Measurements from ENCODE around the gene PIK3R3. TPM values are rescaled to one million over a fixed set of nuclear protein-coding genes. Genes with fewer than 3 reads are reported as not detected.

The PIK3R3 gene
- total and polyA plus RNA-seq, 8 donors = 3.4 to 33.8 (median 12.4) TPM

- WGBS, 5 donors = 22 to 34% (median 31%) methylated on average over 11 of the region's 11 CpGs
- H3K27ac ChIP-seq = peak overlapping the region in 1 of 5 donors; percentile 1
- no peaks in the 10 kb centered on the region for H3K27me3 ChIP-seq
- DNase-seq = peak; percentile 93 to 94
- no peaks in the 10 kb centered on the region for H3K9me3 ChIP-seq
- H3K4me3 ChIP-seq = no peak overlapping the region
- intact Hi-C loops (cut with DNase I; ENCODE audit: low total_unique reads) = loop anchor here (5.0 kb wide), 1 partner anchor 140 kb away; the partner anchor contains the start of genes P3R3URF and TSPAN1
- H3K4me1 ChIP-seq = peaks cover 0 to 39% (median 12%) of the 10 kb centered on the region in 4 donors
- TF ChIP-seq POLR2AphosphoS5 (IDR thresholded peaks at IDR 0.05) = peak in 1 of 3 donors; percentile 74
- TF ChIP-seq POLR2A (IDR thresholded peaks at IDR 0.05) = no peak
- peak in 6 of 7 experiments; percentile 84 to 98 (median 96) for TF ChIP-seq CTCF (IDR thresholded peaks at IDR 0.05)
- TF ChIP-seq EP300 (IDR thresholded peaks at IDR 0.05) = no peak
- peaks cover 4 to 33% (median 28%) of the 10 kb centered on the region in 4 donors for H3K36me3 ChIP-seq
These were observed 95.3 kb downstream of the PIK3R3 start for GRCh38 chr1:46036894-46037839.

- intact Hi-C loops (cut with DNase I; ENCODE audit: low total_unique reads) = loop anchor here (5.0 kb wide), 1 partner anchor 142 kb away; the partner anchor contains the start of genes P3R3URF and TSPAN1
- H3K9me3 ChIP-seq = no peaks in the 10 kb centered on the region
- WGBS, 5 donors = 86 to 92% (median 91%) methylated on average over 24 to 27 of the region's 27 CpGs
These were observed 97.6 kb downstream of the PIK3R3 start for GRCh38 chr1:46034601-46035516.

GRCh38 chr1:46030876-46031660, 101.4 kb downstream of the PIK3R3 start:
- no peak for TF ChIP-seq CTCF (IDR thresholded peaks at IDR 0.05)
- no peak for TF ChIP-seq POLR2A (IDR thresholded peaks at IDR 0.05)
- no peak for TF ChIP-seq EP300 (IDR thresholded peaks at IDR 0.05)
- no peak for TF ChIP-seq POLR2AphosphoS5 (IDR thresholded peaks at IDR 0.05)
- intact Hi-C loops (cut with DNase I; ENCODE audit: low total_unique reads) = no loop called here
- Histone ChIP-seq H3K9me3 (no peaks in the 10 kb centered on the region), H3K4me1 (peaks cover 0 to 8% (median 0%) of the 10 kb centered on the region in 4 donors), H3K27ac (no peak overlapping the region), H3K4me3 (no peak overlapping the region), H3K36me3 (peaks cover 14 to 83% (median 70%) of the 10 kb centered on the region in 4 donors), H3K27me3 (no peaks in the 10 kb centered on the region)
- 91 to 95% (median 93%) methylated on average over 16 to 26 of the region's 26 CpGs for WGBS, 5 donors
- DNase-seq = no peak

More at GRCh38 chr1:46034601-46035516, 97.6 kb downstream of the PIK3R3 start:
- H3K36me3 ChIP-seq = peaks cover 12 to 56% (median 50%) of the 10 kb centered on the region in 4 donors
- DNase-seq = no peak
- no peak overlapping the region for H3K4me3 ChIP-seq
- H3K27me3 ChIP-seq = no peaks in the 10 kb centered on the region
- no peak overlapping the region for H3K27ac ChIP-seq
- peaks cover 0 to 18% (median 8%) of the 10 kb centered on the region in 4 donors for H3K4me1 ChIP-seq
- no peak for TF ChIP-seq POLR2AphosphoS5 (IDR thresholded peaks at IDR 0.05)
- no peak for TF ChIP-seq EP300 (IDR thresholded peaks at IDR 0.05)
- TF ChIP-seq POLR2A (IDR thresholded peaks at IDR 0.05) = no peak
- TF ChIP-seq CTCF (IDR thresholded peaks at IDR 0.05) = no peak

All from stomach (tissue), 9 donors.